SK-N-MC (cell line): ENCODE measurements around the gene FSTL4.

Experiments used
- EZH2 ChIP-seq: fragments of 200-600 bp; sonication (generic); IDR thresholded peaks from one replicate; pipeline ENCODE4 v1.6.1; 2017; ENCODE audit warnings: antibody characterized with exemption
- FOXP2 ChIP-seq: optimal IDR thresholded peaks from 2 replicates; pipeline ENCODE3; 2011; ENCODE audit warnings: mild to moderate bottlenecking, moderate library complexity; ENCODE audit not compliant: insufficient read depth; ENCODE audit errors: extremely low read length, control extremely low read depth
- POLR2AphosphoS5 ChIP-seq: IDR thresholded peaks from 2 replicates; pipeline ENCODE4 v1.6.1; 2012; ENCODE audit warnings: mild to moderate bottlenecking, low read depth, low read length, borderline replicate concordance

DNA sequence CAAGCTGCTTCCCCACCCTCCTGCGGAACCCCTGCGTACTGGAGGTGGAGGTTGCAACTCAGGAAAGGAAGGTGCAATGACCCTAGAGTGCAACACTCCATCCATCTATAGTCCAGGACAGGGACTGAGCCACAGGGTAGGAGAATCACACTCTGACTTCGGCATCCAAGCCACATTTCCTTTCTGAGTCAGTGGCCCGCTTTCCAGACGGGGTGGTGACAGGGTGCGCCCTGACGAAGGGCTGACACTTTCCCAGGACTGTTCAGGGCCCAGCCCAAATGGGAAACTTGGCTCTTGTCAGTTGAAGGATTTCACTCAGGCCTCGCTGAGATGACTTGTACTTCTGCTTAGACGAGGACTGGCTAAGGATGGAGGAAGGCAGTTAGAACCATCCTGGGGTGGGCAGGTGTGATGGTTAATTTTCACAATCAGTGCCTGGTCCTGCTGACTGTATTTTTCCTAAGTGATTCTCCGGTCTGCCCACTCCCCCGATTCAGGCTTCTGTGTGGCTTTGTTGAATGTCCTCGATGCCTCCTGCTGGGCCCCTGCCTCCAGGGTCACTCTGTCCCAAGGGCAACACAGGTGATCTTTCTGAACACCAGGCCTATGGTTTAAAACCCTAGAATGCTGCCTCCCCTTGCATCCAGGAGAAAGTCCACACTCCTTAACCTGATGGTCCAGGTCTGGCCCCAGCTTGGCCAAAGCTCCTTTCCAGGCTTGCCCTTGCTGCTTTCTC lies 228.1 kb downstream of the FSTL4 start:
- TF ChIP-seq EZH2 = no peak
- no peak for TF ChIP-seq POLR2AphosphoS5
- TF ChIP-seq FOXP2 = no peak
